CD4-positive, alpha-beta T cell treated with Interleukin-4 for 1 hour (primary cell): Measurements from ENCODE around the gene RAB19.
"Not testable (repeated sequence)": the region's sequence is repeated elsewhere in the genome, so short reads cannot be mapped to it uniquely, and the experiment has no call there.

Experiments
- DNase-seq, 2 donors: peaks; one replicate each; pipeline ENCODE4 v3.0.0-alpha.2; 2020 to 2022

RAB19 gene

DNA sequence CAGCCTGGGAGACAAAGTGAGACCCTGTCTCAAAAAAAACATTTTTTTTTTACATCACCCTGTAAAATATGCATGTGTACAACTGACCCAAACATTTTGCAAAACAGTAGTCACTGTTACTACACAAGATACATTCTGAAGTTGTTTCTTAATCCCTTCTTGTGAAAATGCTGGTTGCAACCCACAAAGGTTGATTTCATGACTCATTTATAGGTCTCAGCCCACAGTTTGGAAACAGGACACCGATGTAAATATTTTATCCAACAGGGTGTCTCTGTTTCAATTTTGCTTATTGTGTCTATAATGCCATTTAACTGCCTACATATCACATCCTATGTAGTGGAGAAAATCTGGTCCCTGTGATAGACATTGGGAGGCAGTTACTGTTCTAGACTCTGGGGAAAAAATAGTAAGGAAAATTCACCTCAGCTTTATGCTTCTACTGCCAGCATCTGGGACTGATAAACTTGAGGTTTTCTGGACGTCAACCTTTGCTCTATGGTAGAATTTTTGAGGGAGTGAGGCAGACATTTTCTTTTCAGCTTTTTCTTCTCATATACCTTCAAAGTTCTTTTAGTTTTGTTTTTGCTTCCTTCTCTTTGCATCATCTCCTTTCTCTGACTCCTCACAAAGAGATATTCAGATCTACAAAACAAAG, 1.6 kb upstream of the RAB19 start:
- DNase-seq = peak in 1 of 2 donors; percentile 5

- DNase-seq = no peak
Observed at GRCh38 chr7:140404565-140405065, 757 bp downstream of the RAB19 start.

DNA sequence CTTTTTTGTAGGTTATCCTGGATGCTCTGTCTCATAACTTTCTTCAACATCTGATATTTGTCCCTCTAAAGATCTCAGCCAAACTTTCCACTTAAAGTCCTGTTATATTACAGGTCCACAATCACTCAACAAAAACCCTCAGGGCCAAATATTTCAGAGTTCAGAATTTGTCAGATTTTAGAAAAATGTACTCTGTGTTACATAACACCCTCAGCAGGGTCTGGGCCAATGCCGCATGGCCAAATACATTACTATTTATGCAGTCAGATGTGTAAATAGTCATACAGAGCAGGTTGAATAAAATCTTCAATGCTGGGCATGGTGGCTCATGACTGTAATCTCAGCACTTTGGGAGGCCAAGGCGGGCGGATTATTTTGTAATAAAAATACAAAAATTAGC, 11.5 kb downstream of the RAB19 start:
- no peak for DNase-seq

DNA sequence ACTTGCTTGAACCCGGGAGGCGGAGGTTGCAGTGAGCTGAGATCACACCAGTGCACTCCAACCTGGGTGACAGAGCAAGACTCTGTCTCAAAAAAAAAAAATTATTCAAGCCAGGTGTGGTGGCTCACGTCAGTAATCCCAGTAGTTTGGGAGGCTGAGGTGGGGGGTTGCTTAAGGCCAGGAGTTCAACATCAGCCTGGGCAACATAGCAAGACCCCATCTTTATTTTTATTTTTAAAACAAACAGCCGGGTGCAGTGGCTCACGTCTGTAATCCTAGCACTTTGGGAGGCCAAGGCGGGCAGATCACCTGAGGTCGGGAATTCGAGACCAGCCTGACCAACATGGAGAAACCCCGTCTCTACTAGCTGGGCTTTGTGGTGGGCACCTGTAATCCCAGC, 12.0 kb downstream of the RAB19 start:
- DNase-seq = not testable (repeated sequence)

DNA sequence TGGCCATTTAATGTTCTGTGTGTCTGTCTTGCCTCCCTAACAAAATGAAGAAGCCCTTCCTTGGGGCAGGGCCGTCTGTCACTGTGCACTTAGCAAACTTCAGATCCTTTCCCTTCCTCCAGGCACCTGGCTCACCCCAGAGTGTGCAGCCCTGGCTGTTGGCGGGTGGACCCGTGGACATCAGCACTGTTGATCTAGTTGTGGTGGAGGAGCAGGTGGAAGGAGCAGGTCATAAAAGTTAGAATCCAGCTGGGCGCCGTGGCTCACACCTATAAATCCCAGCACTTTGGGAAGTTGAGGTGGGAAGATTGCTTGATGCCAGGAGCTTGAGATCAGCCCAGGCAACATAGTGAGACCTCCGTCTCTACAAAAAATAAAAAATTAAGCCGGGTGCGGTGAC, 12.7 kb downstream of the RAB19 start:
- no peak for DNase-seq

GRCh38 chr7:140417456-140418155, 13.7 kb downstream of the RAB19 start:
- DNase-seq = no peak

DNA sequence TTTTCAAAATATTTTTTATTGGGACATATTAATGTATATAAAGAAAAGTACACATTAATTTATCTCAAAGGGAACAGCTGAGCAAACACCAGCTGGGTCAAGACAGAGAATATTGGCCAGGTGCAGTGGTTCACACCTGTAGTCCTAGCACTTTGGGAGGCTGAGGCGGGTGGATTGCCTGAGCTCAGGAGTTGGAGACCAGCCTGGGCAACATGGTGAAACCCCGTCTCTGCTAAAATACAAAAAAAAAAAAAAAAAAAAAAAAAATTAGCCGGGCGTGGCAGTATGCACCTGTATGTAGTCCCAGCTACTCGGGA, 14.3 kb downstream of the RAB19 start:
- DNase-seq = not testable (repeated sequence)

- DNase-seq = no peak
Observed at GRCh38 chr7:140418653-140419052, 14.8 kb downstream of the RAB19 start.

DNA sequence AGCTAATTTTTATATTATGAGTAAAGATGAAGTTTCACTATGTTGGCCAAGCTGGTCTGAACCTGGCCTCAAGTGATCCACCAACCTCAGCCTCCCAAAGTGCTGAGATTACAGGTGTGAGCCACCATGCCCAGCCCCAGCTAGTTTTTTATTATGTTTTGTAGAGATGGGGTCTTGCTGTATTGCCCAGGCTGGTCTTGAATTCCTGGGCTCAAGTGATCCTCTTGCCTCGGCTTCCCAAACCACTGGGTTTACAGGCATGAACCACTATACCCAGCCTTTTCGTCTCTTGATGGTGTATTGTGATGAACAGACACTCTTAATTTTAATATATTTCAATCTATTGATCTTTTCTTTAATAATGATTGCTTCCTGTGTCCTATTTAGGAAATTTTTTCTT, 17.7 kb downstream of the RAB19 start:
- no peak for DNase-seq

DNA sequence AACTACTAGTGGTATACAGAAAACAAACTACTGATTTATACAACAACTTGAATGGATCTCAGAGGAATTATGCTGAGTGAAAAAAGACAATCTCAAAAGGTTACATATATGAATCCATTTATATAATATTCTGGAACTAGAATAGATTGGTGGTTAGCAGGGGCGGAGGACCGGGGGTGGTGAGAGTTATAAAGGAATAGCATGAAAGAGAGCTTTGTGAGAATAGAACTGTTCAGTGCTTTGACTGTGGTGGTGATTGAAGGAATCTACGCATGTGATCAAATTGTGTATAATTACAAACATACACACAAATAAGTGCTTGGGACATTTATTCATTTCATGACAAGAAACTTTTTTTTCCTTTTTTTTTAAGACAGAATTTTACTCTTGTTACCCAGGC, 19.6 kb downstream of the RAB19 start:
- no peak for DNase-seq

DNA sequence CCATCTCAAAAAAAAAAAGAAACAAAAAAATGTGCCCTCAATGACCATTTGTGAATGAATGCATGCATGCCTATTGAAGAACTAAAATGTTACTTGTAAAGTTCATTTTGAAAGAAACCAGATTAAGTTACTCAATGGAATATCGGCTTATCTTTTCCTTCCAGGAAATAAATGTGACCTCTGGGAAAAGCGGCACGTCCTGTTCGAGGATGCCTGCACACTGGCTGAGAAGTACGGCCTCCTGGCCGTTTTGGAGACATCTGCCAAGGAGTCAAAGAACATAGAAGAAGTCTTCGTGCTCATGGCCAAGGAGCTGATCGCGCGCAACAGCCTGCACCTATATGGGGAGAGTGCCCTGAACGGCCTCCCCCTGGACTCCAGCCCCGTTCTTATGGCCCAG, 21.9 kb downstream of the RAB19 start:
- DNase-seq = no peak

GRCh38 chr7:140426130-140426529, 22.3 kb downstream of the RAB19 start:
- DNase-seq = no peak

DNA sequence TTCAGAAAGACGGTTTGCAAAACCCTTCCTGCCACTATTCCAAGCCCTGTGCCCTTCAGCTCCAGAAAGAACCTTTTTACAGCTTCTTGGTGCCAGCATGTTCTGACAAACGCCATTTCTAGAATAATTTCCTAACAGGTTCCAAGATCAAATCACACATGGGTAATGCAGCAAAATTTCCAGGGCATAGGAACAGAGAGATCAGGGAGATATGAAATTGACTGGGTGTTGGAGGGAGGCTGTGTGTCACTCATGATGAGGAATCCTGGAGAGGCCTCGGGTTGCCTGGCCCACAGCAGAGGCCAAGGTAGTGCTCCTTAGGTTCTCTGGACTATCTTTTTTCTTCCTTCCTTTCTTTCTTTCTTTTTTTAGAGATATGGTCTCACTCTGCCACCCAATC, 29.5 kb downstream of the RAB19 start:
- DNase-seq = no peak

- DNase-seq = no peak
Observed at GRCh38 chr7:140435252-140435895, 31.5 kb downstream of the RAB19 start.

DNA sequence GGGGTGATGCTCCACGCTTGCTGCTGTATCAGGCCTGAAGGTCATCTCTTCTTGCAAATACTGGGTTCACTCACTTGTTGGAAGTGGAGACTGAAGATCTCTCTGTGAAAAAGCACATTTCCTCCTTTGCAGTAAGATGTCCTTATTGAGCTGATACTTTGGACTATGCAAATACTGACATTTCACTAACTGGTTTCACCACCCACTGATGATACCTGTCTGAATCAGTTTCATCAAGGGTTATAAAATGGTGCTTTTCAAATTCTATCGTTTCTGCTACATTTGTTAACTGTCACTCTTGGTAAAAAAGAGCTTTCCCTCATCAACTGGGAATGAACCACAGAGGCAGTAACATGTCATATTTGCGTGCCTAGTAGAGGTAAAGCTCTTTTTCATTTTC, 35.5 kb downstream of the RAB19 start:
- no peak for DNase-seq

- DNase-seq = no peak
Observed at GRCh38 chr7:140440593-140440992, 36.7 kb downstream of the RAB19 start.

- DNase-seq = no peak
Observed at GRCh38 chr7:140441519-140441918, 37.7 kb downstream of the RAB19 start.

- DNase-seq = no peak
Observed at GRCh38 chr7:140446467-140446866, 42.6 kb downstream of the RAB19 start.

DNA sequence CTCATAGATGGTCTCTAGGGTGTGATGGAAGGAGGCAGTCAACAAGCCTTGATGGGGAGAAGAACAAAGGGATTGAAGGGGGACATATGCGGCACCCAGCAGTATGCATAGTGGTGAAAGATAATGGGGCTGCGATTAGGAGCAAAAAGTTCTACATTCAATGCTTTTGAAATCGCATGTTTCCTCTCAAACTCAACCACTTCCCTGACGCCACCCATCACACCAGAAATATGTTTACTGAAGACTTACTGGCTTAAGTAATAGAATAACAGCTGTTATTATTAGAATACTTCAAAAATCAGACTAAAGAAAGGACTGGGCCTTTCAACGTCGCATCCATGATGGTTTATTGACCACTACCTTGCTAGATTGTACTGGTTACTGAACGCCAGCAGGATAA, 44.0 kb downstream of the RAB19 start:
- no peak for DNase-seq

GRCh38 chr7:140448781-140449480, 45.1 kb downstream of the RAB19 start:
- DNase-seq = no peak

GRCh38 chr7:140451716-140452115, 47.9 kb downstream of the RAB19 start:
- DNase-seq = no peak

GRCh38 chr7:140453273-140453672, 49.4 kb downstream of the RAB19 start:
- no peak for DNase-seq

DNA sequence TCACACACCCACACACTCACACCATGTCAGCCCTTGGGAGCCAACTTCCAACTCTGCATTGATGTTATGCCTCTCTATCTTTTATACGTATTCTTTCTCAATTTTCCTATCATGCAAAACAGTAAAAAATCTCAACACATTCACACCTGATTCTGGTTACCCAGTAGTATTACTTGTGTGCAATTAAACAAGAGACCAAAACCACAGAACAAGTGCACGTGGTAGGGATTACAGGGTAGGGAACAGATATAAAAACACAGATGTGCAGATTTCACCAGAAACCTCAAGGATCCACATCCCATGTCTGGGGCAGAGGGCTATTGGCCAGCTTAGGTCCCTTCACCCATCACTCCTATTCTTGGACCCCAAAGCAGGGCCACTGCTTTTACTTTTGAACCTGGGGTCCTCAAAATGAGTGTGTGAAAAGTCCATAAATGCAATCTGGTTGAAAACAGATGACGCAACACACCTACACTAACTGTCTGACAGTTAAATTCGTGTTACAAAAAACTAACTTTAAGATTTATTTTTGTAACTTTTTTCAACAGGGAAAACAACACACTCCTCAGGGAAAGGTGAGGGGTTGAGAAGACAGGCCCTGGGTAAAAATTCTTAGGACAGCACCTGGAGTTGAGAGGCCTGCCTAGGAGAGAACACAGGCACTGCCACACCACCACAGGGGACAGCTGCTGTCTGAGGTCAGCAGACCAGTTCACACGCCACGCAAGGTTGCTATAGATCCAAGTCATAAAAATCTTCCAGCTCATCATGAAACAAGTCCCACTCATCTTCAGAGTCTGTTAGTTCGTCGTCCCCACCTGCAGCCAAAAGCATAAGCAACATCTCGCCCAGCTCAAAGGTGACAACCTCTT, 50.2 kb downstream of the RAB19 start:
- DNase-seq = not testable (repeated sequence)
